Measurements from ENCODE around the gene ZCCHC24.

DNA sequence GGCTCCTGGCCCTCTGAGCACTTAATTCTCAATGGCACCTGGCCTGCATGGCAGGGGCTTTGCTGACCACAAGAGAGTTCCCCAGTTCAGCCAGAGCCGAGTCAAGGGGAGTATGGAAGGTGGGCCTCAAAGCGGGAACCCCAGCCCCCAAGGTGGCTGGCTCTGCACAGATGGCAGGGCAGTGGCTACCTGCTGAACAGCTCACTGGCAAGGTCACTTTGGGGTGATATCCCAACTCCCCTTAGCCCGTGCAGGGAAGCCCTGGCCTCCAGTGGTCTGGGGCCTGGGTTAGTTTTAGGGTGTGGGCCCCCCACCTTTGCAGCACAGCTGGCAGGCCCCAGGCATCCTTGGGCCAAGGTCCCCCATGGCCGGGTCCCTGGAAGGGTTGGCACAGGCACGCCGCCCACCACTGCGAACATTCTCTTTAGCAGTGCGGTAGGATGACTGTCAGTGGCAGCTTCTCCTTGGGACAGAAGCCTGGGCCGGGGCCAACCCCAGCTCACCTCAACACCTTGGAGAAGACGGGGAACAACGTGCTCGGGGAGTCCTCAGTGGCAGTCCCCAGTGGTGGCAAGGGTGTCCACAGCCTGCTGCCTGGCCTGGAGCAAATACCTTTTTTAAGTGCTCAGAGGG is 61.3 kb downstream of the ZCCHC24 start:
- TF ChIP-seq CTCF (IDR thresholded peaks at IDR 0.05) (no peak), ZFX (IDR thresholded peaks at IDR 0.05; ENCODE audit: borderline replicate concordance) (no peak)
